Measurements from ENCODE around the gene TUSC2.

DNA sequence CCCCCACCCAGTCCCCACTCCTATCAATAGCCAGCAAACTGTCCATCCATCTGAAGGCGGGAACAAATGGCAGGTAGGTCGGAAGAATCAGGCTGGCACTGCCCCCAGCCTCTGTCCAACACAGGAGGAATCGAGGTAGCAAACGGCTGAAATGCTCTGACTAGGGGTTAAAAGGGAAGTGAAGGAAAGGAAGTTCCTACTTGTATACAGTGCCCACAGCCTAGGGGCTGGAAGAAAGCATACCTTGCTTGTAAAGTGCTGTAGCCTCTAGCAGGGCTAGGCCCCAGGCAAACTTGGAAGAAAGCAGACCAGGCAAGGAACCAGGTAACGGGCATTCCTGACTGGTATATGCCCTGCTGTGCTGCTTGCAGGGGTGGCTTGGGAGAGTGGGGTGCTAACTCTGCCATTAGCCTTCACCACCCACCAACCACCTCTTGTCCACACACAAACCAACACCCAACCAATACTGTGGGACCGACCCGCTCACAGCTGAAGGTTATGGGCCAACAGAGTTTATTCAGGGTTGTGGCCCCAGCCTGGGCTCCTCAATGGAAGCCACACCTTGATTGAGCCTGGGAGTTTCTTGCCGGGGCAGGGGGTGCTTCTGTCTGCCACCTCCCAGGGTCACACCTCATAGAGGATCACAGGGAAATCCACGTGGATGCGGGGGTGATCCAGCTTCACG lies 2.4 kb downstream of the TUSC2 start:
- no peak for TF ChIP-seq HDGF (IDR thresholded peaks at IDR 0.05)
- TF ChIP-seq, protein P1, sequence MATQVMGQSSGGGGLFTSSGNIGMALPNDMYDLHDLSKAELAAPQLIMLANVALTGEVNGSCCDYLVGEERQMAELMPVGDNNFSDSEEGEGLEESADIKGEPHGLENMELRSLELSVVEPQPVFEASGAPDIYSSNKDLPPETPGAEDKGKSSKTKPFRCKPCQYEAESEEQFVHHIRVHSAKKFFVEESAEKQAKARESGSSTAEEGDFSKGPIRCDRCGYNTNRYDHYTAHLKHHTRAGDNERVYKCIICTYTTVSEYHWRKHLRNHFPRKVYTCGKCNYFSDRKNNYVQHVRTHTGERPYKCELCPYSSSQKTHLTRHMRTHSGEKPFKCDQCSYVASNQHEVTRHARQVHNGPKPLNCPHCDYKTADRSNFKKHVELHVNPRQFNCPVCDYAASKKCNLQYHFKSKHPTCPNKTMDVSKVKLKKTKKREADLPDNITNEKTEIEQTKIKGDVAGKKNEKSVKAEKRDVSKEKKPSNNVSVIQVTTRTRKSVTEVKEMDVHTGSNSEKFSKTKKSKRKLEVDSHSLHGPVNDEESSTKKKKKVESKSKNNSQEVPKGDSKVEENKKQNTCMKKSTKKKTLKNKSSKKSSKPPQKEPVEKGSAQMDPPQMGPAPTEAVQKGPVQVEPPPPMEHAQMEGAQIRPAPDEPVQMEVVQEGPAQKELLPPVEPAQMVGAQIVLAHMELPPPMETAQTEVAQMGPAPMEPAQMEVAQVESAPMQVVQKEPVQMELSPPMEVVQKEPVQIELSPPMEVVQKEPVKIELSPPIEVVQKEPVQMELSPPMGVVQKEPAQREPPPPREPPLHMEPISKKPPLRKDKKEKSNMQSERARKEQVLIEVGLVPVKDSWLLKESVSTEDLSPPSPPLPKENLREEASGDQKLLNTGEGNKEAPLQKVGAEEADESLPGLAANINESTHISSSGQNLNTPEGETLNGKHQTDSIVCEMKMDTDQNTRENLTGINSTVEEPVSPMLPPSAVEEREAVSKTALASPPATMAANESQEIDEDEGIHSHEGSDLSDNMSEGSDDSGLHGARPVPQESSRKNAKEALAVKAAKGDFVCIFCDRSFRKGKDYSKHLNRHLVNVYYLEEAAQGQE (IDR thresholded peaks at IDR 0.05; ENCODE audit: low read depth, low read length): no peak
- TF ChIP-seq RFX5 (IDR thresholded peaks at IDR 0.05; ENCODE audit: low read depth, low read length): no peak
- TF ChIP-seq GABPA (IDR thresholded peaks at IDR 0.05; ENCODE audit: low read depth): no peak
- TF ChIP-seq, protein P2, sequence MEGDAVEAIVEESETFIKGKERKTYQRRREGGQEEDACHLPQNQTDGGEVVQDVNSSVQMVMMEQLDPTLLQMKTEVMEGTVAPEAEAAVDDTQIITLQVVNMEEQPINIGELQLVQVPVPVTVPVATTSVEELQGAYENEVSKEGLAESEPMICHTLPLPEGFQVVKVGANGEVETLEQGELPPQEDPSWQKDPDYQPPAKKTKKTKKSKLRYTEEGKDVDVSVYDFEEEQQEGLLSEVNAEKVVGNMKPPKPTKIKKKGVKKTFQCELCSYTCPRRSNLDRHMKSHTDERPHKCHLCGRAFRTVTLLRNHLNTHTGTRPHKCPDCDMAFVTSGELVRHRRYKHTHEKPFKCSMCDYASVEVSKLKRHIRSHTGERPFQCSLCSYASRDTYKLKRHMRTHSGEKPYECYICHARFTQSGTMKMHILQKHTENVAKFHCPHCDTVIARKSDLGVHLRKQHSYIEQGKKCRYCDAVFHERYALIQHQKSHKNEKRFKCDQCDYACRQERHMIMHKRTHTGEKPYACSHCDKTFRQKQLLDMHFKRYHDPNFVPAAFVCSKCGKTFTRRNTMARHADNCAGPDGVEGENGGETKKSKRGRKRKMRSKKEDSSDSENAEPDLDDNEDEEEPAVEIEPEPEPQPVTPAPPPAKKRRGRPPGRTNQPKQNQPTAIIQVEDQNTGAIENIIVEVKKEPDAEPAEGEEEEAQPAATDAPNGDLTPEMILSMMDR (IDR thresholded peaks at IDR 0.05 in 2 of 3, conservative IDR thresholded peaks at IDR 0.05 in 1 of 3; ENCODE audit: control insufficient read depth in 2 of 3, extremely low read depth in 1 of 3, insufficient read depth in 1 of 3, low read depth in 3 of 3, low read length in 3 of 3): no peak
- no peak for TF ChIP-seq EZH2 (IDR thresholded peaks at IDR 0.05; ENCODE audit: borderline replicate concordance, control insufficient read depth, low read depth, low read length)
- no peak for TF ChIP-seq CREB1 (IDR thresholded peaks at IDR 0.05; ENCODE audit: low read depth)
- no peak for TF ChIP-seq DPF2 (IDR thresholded peaks at IDR 0.05)
- no peak for TF ChIP-seq CEBPB (IDR thresholded peaks at IDR 0.05; ENCODE audit: borderline replicate concordance in 1 of 2, low read depth in 2 of 2, low read length in 2 of 2)
- no peak for TF ChIP-seq POLR2AphosphoS2 (IDR thresholded peaks at IDR 0.05; ENCODE audit: low read depth, low read length)
- TF ChIP-seq TAF1 (IDR thresholded peaks at IDR 0.05; ENCODE audit: borderline replicate concordance, low read depth, low read length): no peak
- TF ChIP-seq, protein P3, sequence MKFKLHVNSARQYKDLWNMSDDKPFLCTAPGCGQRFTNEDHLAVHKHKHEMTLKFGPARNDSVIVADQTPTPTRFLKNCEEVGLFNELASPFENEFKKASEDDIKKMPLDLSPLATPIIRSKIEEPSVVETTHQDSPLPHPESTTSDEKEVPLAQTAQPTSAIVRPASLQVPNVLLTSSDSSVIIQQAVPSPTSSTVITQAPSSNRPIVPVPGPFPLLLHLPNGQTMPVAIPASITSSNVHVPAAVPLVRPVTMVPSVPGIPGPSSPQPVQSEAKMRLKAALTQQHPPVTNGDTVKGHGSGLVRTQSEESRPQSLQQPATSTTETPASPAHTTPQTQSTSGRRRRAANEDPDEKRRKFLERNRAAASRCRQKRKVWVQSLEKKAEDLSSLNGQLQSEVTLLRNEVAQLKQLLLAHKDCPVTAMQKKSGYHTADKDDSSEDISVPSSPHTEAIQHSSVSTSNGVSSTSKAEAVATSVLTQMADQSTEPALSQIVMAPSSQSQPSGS (IDR thresholded peaks at IDR 0.05; ENCODE audit: low read length): no peak
- no peak for TF ChIP-seq ASH2L (IDR thresholded peaks at IDR 0.05; ENCODE audit: borderline replicate concordance, low read depth)
- TF ChIP-seq SIN3A (IDR thresholded peaks at IDR 0.05; ENCODE audit: low read depth, low read length): no peak
